Activated naive CD4-positive, alpha-beta T cell (primary cell): ENCODE measurements around the gene RSU1.

ENCODE experiments used
- DNase-seq, 4 experiments: peaks; one replicate each; lab custom pipeline; 2025; lab: John Stamatoyannopoulos, UW

RSU1 gene

GRCh38 chr10:16741540-16741939, 75.7 kb downstream of the RSU1 start:
- no peak for DNase-seq

DNA sequence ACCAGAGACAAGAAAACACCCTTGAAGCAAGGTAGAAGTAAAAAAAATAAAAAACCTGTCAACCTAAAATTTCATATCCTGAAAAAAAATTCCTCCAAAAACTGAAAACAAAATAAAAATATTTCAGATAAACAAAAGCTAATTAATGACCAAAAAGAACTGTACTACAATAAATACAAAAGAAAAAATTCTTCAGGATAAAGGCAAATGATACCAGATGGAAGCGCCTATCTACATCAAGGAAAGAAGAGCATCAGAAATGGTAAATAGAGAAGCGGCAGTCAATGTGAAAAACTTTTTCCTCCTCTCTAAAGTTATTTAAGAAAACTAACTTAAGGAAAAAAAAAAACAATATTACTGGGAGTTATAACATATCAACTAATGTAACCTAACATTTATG, 79.8 kb downstream of the RSU1 start:
- DNase-seq: no peak

DNA sequence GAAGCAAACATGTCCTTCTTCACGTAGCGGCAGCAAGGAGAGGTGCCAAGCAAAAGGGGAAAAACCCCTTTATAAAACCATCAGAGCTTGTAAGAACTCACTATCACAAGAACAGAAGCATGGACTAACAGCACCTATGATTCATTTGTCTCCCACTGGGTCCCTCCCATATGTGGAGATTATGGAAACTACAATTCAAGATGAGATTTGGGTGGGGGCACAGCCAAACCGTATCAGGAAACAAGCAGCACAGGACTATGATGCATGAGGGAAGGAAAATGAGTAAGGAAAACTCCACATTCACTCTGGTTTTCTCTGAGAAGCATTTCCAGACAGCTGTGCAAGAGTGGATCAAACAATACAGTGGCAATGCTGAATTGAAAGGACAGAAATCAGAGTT, 81.6 kb downstream of the RSU1 start:
- DNase-seq: no peak

DNA sequence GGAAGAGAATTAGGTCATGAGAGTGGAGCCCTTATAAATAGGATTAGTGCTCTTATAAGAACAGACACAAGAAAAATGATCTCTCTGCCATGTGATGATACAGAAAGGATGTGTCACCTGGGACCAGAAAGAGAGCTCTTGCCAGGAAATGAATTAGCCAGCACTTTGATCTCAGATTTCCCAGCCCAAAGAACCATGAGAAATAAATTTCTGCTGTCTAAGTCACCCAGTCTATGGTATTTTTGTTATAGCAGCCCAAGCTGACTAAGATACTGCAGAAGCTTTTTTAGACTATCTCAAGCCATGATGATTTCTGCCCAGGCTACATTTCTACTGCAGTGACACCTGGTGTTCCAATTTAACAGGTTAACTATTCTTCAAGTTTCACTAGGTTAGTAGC, 84.8 kb downstream of the RSU1 start:
- DNase-seq: no peak

DNA sequence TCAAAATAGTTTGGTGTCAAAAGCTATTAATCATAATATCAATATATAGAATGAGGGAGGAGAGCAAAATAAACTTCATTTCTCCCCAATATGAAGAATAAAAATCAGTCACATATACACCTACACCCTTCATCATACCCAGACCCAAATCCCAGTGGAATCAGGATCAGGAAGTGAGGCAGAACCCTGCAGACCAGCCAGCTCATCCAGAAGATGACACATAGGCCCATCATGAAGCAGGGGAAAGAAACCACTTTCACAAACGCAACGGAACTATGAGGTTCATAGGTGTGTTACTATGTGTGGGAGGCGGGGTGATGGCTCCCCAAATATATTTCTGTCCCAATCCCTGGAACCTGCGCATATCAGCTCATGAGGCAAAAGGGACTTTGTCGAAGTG, 89.0 kb downstream of the RSU1 start:
- no peak for DNase-seq

DNA sequence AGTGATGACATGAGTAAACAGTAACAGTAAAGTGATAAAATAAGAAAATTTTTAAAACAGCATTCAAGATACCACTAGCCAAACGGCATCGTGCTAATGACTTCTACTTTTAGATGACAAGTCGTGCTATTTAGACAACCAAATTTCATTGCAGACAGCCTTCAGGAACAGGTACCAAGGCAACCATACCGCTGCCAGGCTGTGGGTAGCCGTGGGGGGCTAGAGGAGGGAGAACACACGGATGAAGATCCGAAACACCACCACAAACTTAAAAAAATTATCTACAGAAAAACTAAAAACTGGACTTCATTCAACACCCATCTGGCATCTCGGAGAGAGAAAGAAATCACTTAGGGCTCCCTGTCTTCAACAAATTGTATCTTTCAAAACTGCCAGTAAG, 89.6 kb downstream of the RSU1 start:
- DNase-seq: no peak

- no peak for DNase-seq
Measured at GRCh38 chr10:16724509-16724908, 92.7 kb downstream of the RSU1 start.

GRCh38 chr10:16720812-16721211, 96.4 kb downstream of the RSU1 start:
- no peak for DNase-seq

GRCh38 chr10:16717622-16718395, 99.4 kb downstream of the RSU1 start:
- no peak for DNase-seq

- DNase-seq: no peak
Measured at GRCh38 chr10:16716051-16716450, 101.2 kb downstream of the RSU1 start.

GRCh38 chr10:16713290-16713689, 103.9 kb downstream of the RSU1 start:
- DNase-seq: no peak

DNA sequence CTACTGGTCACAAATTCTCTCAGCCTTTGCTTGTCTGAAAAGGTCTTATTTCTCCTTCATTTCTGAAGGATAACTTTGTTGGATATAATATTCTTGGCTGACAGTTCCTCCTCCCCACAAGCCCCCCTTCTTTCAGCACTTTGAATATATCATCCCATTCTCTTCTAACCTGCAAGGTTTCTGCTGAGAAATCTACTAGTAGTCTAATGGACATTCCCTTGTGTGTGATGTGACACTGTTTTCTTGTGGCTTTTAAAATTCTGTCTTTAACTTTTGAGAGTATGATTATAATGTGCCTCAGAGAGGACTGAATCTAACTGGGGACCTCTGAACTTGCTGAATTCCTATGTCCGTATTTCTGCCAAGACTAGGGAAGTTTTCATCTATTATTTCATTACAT, 104.3 kb downstream of the RSU1 start:
- no peak for DNase-seq

DNA sequence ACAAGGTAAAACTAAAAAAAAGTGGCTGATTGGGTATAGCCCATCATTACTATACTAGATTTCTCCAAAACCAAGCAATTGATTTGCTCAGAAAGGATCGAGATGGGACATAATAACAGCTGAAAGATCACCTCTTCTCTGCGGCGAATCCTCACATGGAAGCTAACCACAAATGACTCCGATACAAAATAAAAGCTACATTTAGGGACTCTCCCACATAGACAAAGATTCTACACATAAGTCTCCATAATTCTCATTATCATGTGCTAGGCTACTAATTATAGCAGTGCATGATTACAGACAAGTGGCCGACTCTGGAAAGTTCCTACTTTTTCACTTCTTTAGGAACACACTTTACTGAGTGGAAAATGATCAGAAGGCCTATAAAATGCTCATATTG, 116.9 kb downstream of the RSU1 start:
- DNase-seq: no peak

GRCh38 chr10:16699435-16700057, 117.7 kb downstream of the RSU1 start:
- DNase-seq: no peak

DNA sequence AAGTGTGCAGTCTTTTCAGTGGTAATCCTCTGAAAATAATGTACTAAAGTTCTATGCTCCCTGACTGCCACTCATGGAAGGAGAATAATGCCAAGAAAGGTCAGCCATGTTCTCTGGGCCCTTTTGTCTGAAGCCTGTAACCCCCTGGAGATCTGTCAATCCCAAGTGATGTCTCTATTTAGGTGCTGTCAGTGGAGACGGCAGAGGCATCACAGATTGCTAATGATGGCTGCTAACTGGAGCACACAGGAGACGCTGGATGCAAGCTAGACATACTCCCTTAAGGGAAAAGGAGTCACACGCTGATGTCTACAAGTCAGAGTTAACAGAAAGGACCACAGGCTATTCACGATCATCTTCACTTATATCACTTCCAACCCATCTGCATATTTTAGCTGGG, 118.8 kb downstream of the RSU1 start:
- no peak for DNase-seq

DNA sequence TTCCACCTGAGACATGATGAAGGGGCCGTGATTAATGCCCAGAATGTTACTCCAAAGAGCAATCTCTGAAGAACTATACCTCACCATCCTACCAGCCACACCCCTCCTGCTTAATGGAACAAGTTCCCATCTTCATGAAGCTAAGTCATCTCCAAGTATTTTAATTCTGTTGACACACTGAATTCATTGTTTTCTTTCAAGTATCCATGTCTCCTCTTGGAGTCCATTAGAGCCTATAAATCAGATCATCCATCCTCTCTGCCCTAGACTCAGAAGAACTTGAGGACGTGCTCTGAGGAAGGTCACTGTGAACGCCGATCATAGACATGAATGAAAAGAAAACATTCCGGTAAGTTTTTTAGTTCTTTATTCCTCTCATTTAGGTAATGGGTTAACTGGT, 126.8 kb downstream of the RSU1 start:
- DNase-seq: no peak

DNA sequence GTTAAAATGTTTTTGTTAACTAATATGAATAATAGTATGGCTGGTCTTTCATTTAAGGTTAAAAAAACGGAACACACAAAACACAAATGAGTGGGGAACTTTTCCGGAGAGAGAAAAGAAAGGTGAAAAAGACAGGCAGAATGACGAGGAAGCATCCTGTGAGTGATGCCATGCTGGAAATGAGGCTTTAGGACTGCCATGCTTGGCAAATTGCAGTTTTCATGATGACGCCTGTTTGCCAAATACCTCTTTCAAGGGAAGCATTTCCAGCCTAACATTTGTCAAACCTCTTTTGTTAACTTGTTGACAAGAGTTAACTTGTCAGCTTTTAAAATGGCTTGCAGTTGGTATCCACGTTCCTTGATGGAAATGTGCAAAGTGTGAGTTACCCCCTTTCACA, 127.5 kb downstream of the RSU1 start:
- DNase-seq: no peak

DNA sequence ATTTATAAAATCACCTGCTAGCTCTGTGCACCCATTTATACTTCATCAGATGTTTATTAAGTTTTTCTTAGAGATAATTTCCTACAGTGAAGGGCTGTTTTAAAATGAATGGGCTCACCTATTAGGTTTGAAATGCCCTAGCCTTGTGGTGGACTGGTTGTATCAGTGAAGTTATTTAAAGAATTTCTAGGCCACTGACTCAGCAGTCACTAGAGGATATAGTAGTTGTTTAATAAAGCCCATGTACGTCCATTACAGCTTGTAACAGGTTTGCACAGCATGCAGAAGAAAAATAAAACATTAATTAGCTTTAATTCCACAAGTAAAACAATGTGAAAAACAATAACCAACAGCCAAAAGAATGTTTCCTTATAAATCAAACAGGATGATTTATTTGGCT, 128.0 kb downstream of the RSU1 start:
- no peak for DNase-seq

DNA sequence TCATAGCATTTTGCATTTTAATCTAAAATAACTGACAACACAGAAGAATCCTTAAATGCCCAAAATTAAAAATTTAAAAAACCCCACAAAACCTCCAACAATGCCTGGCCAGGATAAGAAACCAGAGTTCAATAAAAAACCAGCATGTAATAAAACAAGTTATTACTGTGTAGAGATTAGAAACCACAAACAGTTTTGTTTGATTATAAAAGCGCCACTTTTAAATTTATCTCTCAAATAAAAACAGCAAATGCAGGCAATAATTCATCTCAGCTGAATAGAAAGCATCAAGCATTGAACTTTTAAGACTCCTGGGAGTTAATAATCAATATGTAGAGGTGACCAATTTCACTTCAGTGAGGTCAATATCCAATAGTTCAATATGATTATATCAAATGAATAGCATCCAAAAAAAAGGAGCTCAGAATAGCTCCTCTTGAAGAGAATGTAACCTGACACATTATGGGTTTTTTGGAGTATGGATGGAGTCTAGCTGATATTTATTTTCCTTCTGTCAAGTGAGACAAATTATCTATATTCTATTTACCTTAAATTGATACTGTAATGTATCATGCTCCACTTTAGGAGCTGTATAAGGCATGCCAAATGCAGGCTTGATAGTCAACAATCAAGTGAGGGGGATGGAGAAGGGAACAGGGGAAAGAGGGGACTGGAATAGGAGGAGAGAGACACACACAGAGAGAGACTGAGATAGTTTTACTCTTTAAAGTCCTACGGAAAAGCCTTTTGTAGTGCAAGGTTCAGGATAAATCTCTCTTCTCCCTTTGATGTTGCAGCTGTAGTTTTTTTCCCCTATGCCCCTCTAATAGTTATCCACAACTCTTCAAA, 130.9 kb downstream of the RSU1 start:
- no peak for DNase-seq

DNA sequence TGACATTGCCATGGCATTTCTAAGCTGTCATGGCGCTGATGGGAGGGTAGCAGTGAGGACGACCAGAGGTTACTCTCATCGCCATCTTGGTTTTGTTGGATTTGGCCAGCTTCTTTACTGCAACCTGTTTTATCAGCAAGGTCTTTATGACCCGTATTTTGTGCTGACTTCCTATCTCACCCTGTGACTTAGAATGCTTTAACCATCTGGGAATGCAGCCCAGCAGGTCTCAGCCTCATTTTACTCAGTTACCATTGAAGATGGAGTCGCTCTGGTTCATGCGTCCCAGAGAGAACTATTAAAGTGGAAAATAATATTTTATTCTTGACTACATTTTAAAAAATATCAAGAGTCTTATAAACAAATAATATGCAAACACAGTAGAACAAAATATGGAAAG, 131.7 kb downstream of the RSU1 start:
- DNase-seq: no peak

DNA sequence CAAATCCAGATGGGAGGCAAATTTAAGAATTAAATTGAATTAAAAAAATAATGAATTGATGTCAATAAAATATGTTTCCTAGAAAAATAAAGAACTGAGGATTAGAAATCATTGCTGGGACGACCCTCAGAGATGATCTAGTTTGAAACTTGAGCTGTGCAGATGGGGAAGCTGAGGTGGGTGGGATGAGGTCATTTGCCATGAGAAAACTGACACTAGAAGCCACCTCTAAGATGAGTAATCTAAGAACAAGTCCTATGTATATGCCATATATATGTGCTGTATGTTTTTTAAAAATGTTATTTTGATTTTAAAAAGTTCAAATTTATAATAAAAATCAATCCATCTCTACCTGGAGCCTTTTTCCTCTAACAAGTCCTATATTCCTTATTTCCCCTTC, 135.7 kb downstream of the RSU1 start:
- DNase-seq: no peak

GRCh38 chr10:16679511-16679910, 137.7 kb downstream of the RSU1 start:
- DNase-seq: no peak

GRCh38 chr10:16675334-16675733, 141.9 kb downstream of the RSU1 start:
- no peak for DNase-seq
